GM12873 (cell line): ENCODE data around the gene KCNJ15.

Experiments
- TF ChIP-seq, protein P1 (sequence below): IDR thresholded peaks from 2 replicates; pipeline ENCODE4 v1.5.1; 2012; ENCODE audit warnings: low read depth, mild to moderate bottlenecking, moderate library complexity, low read length, control low read depth; ENCODE audit not compliant: insufficient read depth; ENCODE audit errors: missing control alignments

Gene KCNJ15

DNA sequence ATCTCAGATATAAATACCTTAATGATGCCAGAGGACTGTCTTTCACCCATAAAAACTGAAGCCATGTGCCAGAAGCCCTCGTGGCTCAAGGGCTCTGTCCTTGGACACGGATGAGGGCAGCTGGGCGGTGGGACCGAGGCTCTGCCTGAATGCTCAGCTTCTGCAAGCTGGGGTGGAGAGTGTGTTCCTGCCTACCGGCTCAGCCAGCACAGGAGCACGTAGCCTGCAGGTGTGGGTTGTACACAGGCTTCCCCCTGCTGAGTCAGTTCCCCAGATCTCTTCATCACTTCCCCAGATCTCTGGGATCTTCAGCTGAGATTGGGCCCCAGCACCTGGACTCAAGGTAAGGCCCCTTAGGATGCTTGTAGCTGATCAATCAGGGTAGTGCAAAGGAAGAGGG, 15.4 kb downstream of the KCNJ15 start:
- TF ChIP-seq, protein P1, sequence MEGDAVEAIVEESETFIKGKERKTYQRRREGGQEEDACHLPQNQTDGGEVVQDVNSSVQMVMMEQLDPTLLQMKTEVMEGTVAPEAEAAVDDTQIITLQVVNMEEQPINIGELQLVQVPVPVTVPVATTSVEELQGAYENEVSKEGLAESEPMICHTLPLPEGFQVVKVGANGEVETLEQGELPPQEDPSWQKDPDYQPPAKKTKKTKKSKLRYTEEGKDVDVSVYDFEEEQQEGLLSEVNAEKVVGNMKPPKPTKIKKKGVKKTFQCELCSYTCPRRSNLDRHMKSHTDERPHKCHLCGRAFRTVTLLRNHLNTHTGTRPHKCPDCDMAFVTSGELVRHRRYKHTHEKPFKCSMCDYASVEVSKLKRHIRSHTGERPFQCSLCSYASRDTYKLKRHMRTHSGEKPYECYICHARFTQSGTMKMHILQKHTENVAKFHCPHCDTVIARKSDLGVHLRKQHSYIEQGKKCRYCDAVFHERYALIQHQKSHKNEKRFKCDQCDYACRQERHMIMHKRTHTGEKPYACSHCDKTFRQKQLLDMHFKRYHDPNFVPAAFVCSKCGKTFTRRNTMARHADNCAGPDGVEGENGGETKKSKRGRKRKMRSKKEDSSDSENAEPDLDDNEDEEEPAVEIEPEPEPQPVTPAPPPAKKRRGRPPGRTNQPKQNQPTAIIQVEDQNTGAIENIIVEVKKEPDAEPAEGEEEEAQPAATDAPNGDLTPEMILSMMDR, result no peak

DNA sequence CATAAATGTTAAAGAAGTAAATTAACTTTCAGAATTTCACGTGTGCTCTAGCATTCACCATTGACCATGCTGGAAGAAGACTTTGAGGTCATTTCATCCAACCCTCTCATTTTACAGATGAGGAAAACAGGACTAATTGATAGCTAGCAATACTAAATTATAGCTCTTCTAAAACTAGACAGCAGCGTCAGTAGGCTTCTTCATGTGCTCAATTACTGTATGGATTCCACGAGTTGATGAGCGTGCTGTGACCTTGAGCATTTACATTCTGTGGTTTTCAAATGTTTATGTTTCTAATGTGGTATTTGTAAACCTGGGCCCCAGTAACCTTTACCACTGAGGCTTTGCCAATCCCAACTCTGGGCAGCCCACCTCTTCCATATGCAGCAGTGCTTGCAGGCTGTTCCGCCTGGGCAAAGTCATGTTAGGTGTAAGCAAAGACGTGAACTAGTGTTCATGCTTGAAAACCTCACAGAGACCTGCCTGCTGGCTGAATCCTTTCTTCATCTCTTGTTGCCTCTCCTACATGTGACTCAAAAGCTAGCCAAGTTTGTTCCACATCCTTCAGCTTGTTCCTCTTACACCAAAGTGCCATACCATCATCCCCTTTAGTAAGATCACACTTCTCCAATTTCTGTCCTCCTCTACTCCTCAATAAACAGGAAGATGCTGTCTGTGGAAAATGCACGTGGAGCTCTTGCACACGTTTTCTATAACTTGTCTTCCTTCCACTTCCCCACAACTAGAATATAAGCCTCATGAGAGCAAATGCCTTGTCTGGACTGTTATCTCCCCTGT, 17.2 kb downstream of the KCNJ15 start:
- TF ChIP-seq, protein P1, result no peak

DNA sequence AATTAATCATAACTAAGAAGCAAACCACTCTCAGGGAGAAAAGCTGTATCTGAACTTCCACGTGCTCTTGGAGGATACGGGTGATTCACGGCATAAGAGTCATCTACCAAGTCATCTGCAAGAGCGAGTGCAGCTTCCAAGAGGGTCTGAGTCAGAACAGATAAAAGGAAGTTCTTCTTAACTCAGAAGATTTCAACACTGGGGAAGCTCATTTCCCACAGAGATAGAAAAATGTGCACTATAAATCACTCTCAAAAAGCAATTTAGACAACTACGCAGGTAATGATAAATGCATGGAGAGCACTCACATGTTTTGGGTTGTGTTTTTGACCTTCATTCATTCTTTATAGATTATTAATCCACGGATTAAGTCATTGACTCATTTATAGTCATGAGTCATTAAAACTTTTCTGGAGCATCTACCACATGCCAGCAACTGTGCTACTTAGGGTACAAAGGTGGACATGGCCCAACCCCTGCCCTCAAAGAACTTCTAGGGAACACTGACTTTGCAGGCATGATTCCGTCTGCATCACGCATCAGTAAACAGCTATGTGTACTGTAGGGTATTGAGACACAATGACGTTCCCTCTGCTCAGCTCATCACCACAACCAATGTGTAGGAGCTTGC, 20.8 kb downstream of the KCNJ15 start:
- TF ChIP-seq, protein P1, result no peak

DNA sequence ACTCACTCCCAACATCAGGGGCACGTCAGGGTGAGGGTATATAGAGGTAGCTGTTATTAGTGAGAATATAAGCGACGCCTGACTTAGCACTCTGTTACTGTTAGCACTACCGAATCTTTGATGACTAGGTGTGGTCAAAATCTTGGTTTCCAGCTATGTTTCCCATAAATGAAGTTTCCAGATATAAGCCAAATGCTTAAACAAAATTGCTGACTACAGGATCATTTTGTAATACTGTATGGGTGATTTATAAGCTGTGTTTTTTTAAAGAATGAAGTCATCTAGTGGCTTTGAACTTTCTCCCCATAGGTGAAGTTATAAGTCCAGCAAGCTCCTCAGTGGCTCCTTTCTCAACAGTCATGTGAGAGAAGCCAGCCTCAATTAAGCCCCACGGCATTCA, 23.7 kb downstream of the KCNJ15 start:
- TF ChIP-seq, protein P1, result no peak

DNA sequence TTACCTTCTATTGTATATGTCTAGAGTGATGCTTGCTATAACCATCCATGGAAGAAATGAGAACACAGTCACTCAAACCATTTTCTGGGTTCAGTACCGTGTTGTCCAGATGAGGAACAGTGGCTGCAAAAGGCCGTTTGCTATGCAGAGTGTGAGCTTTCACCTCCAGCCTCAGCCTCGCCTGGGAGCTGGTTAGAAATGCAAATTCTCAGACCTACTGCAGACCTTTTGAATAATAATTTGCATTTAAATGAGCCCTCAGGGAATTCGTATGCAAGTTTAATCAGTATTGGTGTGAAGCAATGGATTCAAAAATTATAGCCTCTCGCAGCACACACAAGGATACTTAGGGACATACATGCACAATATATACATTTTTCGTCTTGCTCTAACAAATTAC, 24.1 kb downstream of the KCNJ15 start:
- TF ChIP-seq, protein P1, result no peak

DNA sequence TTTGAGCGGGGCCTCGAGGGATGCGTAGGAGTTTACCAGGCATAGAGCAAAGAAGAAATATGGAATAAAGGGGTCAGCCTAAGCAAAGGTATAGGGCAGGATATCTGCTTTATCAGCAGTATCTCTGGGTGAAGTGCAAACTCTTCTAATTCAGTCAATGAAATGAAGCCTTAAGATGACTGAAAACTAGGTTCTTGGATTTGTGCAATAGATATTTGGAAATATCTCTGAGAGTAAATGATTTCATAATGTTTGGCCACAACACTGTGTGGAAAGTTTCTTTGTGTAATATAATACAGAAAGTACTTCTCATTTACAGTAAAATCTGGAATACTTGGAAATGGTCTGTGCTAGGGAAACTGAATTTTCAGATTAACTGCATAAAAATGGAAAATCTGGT, 26.1 kb downstream of the KCNJ15 start:
- TF ChIP-seq, protein P1, result no peak

DNA sequence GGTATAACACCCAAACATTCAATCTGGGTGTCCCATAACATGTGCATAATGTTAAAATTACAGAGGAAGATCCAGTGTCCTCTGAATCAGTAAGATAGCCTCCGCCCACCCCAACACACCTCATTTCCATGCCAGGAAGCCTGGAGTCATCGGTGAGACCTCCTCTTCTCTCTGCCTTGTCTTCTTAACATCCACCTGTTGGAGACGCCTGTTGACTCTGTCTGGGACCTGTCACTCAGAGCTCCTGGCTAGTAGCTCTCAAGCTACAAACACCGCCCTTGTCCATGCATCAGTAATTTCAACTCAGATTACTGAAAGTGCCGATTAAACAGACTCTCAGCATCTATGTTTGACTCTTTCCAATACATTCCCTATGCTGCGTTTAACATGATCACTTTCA, 27.4 kb downstream of the KCNJ15 start:
- TF ChIP-seq, protein P1, result no peak
